ENCODE data around the gene PAK6.
A peak's percentile ranks its signal among the peaks of the same experiment; 100 is the strongest.

PAK6 gene

DNA sequence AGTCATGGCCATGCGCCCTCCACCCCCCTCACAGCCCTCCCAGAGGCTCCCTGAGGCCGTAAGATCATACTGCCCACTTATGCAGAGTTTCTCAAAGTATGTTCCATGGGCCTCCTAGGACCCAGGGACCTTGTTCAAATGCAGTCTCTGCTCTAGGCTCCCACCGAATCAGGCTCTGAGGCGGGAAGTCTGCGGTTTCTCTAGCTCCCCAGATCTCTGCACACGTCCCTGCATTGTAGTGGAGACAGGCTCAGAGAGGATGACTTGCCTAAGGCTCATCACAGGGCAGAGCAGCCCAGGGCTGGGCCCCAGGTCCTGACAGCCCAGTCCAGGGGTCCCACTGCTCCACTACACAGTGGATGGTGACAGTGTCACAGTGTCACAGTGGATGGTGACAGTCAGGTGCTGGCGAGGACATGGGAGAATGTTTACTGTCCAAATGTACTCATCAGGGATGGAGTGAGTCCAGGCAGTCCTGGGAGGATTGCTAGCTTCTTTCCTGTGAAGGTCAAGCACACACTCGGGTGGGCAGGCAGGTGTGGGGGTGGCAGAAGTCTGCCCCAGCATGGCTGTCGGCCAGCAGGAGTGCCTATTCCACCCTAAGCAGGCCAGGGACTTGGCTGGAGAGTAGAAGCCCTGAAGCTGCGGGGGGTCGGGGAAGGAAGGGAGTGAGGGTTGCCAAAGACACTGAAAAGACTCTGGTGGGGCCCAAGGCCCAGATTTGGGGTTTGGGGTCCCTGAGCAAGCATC, 31.6 kb downstream of the PAK6 start:
- no peaks in the 10 kb centered on the region for H3K4me1 ChIP-seq (ENCODE audit: insufficient read depth, low read length, severe bottlenecking)
- H3K9me2 ChIP-seq (ENCODE audit: low read depth, low read length), result no peaks in the 10 kb centered on the region
- no peak for TF ChIP-seq EZH2 (IDR thresholded peaks at IDR 0.05; ENCODE audit: borderline replicate concordance, low read length)
- TF ChIP-seq, protein P1, sequence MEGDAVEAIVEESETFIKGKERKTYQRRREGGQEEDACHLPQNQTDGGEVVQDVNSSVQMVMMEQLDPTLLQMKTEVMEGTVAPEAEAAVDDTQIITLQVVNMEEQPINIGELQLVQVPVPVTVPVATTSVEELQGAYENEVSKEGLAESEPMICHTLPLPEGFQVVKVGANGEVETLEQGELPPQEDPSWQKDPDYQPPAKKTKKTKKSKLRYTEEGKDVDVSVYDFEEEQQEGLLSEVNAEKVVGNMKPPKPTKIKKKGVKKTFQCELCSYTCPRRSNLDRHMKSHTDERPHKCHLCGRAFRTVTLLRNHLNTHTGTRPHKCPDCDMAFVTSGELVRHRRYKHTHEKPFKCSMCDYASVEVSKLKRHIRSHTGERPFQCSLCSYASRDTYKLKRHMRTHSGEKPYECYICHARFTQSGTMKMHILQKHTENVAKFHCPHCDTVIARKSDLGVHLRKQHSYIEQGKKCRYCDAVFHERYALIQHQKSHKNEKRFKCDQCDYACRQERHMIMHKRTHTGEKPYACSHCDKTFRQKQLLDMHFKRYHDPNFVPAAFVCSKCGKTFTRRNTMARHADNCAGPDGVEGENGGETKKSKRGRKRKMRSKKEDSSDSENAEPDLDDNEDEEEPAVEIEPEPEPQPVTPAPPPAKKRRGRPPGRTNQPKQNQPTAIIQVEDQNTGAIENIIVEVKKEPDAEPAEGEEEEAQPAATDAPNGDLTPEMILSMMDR (IDR thresholded peaks at IDR 0.05; ENCODE audit: low read length), result no peak
- no peaks in the 10 kb centered on the region for H4K20me1 ChIP-seq (ENCODE audit: insufficient read depth, low read length)
- no peaks in the 10 kb centered on the region for H3F3A ChIP-seq (ENCODE audit: insufficient read depth, low read length)
- no peaks in the 10 kb centered on the region for H3K9me3 ChIP-seq (ENCODE audit: low read length)
- no peaks in the 10 kb centered on the region for H3K79me2 ChIP-seq (ENCODE audit: insufficient read depth, low read length)
- H3K9ac ChIP-seq (ENCODE audit: low read length), result no peak overlapping the region
- H3K36me3 ChIP-seq (ENCODE audit: insufficient read depth, low read length), result no peaks in the 10 kb centered on the region
- H3K4me3 ChIP-seq (ENCODE audit: low read depth, low read length, poor library complexity, severe bottlenecking), result no peak overlapping the region
- H3K27ac ChIP-seq (ENCODE audit: low read depth, low read length, poor library complexity, severe bottlenecking), result no peak overlapping the region
- no peak overlapping the region for H3K4me2 ChIP-seq (ENCODE audit: low read length)
- H2AFZ ChIP-seq (ENCODE audit: low read length), result no peak overlapping the region
- H3K27me3 ChIP-seq (ENCODE audit: insufficient read depth, low read length), result peaks cover 9% of the 10 kb centered on the region; the same call in 1 of the 2 replicates

DNA sequence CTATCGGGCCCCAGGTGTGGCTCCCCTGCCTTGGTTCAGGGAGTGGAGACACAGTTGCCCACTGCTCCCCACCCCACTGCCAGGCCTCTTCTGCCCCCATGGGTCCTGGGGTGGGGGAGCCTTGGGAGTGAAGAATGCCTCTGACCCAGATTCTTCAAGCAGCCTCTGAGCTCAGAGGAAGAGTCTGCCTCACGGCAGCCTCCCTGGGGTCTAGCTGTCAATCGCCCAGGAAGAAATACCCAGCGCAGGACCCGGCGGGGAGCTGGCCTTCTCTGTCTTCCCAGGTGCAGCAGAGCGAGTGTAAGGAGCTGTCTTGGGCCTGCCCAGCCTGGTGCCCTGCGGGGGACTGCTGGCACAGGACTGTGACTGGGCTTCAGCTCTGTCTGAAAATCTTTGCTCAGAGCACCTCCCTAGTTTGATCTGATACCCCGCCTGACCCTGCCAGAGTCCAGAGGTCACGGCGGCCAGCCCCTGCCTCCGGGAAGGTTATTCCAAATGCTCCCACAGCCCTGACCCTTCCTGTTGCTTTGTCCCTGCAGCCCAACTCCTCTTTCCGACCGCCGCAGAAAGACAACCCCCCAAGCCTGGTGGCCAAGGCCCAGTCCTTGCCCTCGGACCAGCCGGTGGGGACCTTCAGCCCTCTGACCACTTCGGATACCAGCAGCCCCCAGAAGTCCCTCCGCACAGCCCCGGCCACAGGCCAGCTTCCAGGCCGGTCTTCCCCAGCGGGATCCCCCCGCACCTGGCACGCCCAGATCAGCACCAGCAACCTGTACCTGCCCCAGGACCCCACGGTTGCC, 33.0 kb downstream of the PAK6 start:
- Histone ChIP-seq H3F3A (ENCODE audit: insufficient read depth, low read length) (no peaks in the 10 kb centered on the region), H3K4me1 (ENCODE audit: insufficient read depth, low read length, severe bottlenecking) (no peaks in the 10 kb centered on the region), H3K27me3 (ENCODE audit: insufficient read depth, low read length) (no peaks in the 10 kb centered on the region), H3K4me3 (ENCODE audit: low read depth, low read length, poor library complexity, severe bottlenecking) (no peak overlapping the region), H4K20me1 (ENCODE audit: insufficient read depth, low read length) (no peaks in the 10 kb centered on the region), H3K27ac (ENCODE audit: low read depth, low read length, poor library complexity, severe bottlenecking) (no peak overlapping the region), H3K9me2 (ENCODE audit: low read depth, low read length) (no peaks in the 10 kb centered on the region), H3K9ac (ENCODE audit: low read length) (no peak overlapping the region), H3K36me3 (ENCODE audit: insufficient read depth, low read length) (no peaks in the 10 kb centered on the region), H2AFZ (ENCODE audit: low read length) (no peak overlapping the region), H3K9me3 (ENCODE audit: low read length) (no peaks in the 10 kb centered on the region), H3K79me2 (ENCODE audit: insufficient read depth, low read length) (no peaks in the 10 kb centered on the region), H3K4me2 (ENCODE audit: low read length) (no peak overlapping the region)
- TF ChIP-seq, protein P1 (IDR thresholded peaks at IDR 0.05; ENCODE audit: low read length), result no peak
- TF ChIP-seq EZH2 (IDR thresholded peaks at IDR 0.05; ENCODE audit: borderline replicate concordance, low read length), result no peak

- H3K4me2 ChIP-seq (ENCODE audit: low read length), result no peak overlapping the region
- no peak overlapping the region for H3K9ac ChIP-seq (ENCODE audit: low read length)
- H3K79me2 ChIP-seq (ENCODE audit: insufficient read depth, low read length), result no peaks in the 10 kb centered on the region
- H3K4me1 ChIP-seq (ENCODE audit: insufficient read depth, low read length, severe bottlenecking), result no peaks in the 10 kb centered on the region
- no peak overlapping the region for H2AFZ ChIP-seq (ENCODE audit: low read length)
- H3K27ac ChIP-seq (ENCODE audit: low read depth, low read length, poor library complexity, severe bottlenecking), result no peak overlapping the region
- no peaks in the 10 kb centered on the region; the same call in 1 of the 2 replicates for H3K27me3 ChIP-seq (ENCODE audit: insufficient read depth, low read length)
- H4K20me1 ChIP-seq (ENCODE audit: insufficient read depth, low read length), result no peaks in the 10 kb centered on the region
- H3K9me2 ChIP-seq (ENCODE audit: low read depth, low read length), result no peaks in the 10 kb centered on the region
- H3K9me3 ChIP-seq (ENCODE audit: low read length), result no peaks in the 10 kb centered on the region
- H3F3A ChIP-seq (ENCODE audit: insufficient read depth, low read length), result no peaks in the 10 kb centered on the region
- no peaks in the 10 kb centered on the region for H3K36me3 ChIP-seq (ENCODE audit: insufficient read depth, low read length)
- TF ChIP-seq, protein P1 (IDR thresholded peaks at IDR 0.05; ENCODE audit: low read length), result peak; percentile 21; the same call in 1 of the 2 replicates
- no peak for TF ChIP-seq EZH2 (IDR thresholded peaks at IDR 0.05; ENCODE audit: borderline replicate concordance, low read length)
- no peak overlapping the region for H3K4me3 ChIP-seq (ENCODE audit: low read depth, low read length, poor library complexity, severe bottlenecking)
These were observed 33.7 kb downstream of the PAK6 start for GRCh38 chr15:40272485-40273056.

All from OCI-LY1 (cell line).